Hindlimb muscle (tissue), 1 donor: Measurements from ENCODE around the gene ZNF573. TPM values are rescaled to one million over a fixed set of nuclear protein-coding genes. Genes with fewer than 3 reads are reported as not detected.

ENCODE experiments used
- DNase-seq: peaks from one replicate; pipeline ENCODE4 v3.0.0-alpha.2; 2013
- polyA plus RNA-seq: library from polyadenylated mRNA; unstranded; fragments of 120-200 nt; gene quantifications from one replicate; pipeline ENCODE4 v1.2.1, GENCODE V29; 2013; ENCODE audit not compliant: insufficient read length

Gene ZNF573
- polyA plus RNA-seq, 1 donor = 11.9 TPM

- no peak for DNase-seq
Observed at GRCh38 chr19:37695144-37695899, 84.1 kb downstream of the ZNF573 start.

GRCh38 chr19:37692956-37693620 lies 86.3 kb downstream of the ZNF573 start:
- DNase-seq = no peak

- DNase-seq = peak; percentile 88
Observed at GRCh38 chr19:37691881-37692504, 87.4 kb downstream of the ZNF573 start.

Other genes starting within 250 kb of the ZNF573 start
- gene ZNF571, start 184.8 kb downstream of the ZNF573 start, polyA plus RNA-seq = 6.7 TPM
- 3.6 TPM for gene ZNF540, start 184.7 kb downstream of the ZNF573 start, polyA plus RNA-seq
- gene ZFP30, start 124.1 kb downstream of the ZNF573 start, polyA plus RNA-seq = 12.3 TPM
- 4.8 TPM for gene ZNF607, start 59.8 kb downstream of the ZNF573 start, polyA plus RNA-seq
- gene WDR87, start 127.0 kb upstream of the ZNF573 start, polyA plus RNA-seq = 0.31 TPM
- gene SIPA1L3, start 127.6 kb upstream of the ZNF573 start, polyA plus RNA-seq = 8.8 TPM